Measurements from ENCODE around the gene GBP4. TPM values are rescaled to one million over a fixed set of nuclear protein-coding genes. Genes with fewer than 3 reads are reported as not detected.
A peak's percentile ranks its signal among the peaks of the same experiment; 100 is the strongest.
"Not testable (repeated sequence)": the region's sequence is repeated elsewhere in the genome, so short reads cannot be mapped to it uniquely, and the experiment has no call there.

The GBP4 gene, protein sequence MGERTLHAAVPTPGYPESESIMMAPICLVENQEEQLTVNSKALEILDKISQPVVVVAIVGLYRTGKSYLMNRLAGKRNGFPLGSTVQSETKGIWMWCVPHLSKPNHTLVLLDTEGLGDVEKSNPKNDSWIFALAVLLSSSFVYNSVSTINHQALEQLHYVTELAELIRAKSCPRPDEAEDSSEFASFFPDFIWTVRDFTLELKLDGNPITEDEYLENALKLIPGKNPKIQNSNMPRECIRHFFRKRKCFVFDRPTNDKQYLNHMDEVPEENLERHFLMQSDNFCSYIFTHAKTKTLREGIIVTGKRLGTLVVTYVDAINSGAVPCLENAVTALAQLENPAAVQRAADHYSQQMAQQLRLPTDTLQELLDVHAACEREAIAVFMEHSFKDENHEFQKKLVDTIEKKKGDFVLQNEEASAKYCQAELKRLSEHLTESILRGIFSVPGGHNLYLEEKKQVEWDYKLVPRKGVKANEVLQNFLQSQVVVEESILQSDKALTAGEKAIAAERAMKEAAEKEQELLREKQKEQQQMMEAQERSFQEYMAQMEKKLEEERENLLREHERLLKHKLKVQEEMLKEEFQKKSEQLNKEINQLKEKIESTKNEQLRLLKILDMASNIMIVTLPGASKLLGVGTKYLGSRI
- total RNA-seq: 1 to 10 TPM; 3.9 to 5.4 TPM
- long read RNA-seq, partial matches to known transcripts: 1 of 3 reads
- long read RNA-seq, other reads (novel, unspliced or antisense): 2 of 3 reads

DNA sequence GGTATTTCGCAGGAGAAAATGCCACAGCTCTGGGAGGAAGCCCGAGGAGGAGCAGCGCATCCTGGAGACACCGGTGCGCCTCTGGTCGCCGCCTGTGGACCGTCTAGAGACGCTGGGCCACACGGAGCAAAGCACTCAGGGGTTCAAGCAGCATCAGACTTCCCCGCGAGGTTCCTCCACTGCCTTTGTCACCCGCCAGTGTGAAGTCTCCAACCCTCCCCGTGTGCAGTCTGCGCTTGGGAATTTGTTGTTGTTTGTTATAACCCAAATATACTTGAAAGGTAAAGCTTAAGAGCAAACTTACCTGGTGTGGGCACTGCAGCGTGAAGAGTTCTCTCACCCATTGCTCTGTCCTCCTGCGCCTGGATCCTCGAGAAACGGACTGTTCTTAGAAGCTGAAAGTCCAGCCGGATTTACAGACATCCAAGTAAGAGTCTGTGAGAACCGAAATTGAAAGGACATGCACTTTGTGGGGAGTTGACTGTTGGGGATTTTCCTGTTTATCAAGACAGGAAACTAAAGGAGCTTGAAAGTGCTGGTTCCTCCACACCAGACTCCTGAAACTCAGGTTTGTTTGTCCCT is at the start of gene GBP4:
GBP4 (minus strand) TSS at position 452 of the 582 bp plus-strand sequence; CDS start at position 344, 108 bp downstream.
- DNase-seq: peak in 1 of 2 donors; percentile 52
- ATAC-seq: peak; percentile 60
- intact Hi-C loops (cut with DNase I, micrococcal nuclease): no loop called here

DNA sequence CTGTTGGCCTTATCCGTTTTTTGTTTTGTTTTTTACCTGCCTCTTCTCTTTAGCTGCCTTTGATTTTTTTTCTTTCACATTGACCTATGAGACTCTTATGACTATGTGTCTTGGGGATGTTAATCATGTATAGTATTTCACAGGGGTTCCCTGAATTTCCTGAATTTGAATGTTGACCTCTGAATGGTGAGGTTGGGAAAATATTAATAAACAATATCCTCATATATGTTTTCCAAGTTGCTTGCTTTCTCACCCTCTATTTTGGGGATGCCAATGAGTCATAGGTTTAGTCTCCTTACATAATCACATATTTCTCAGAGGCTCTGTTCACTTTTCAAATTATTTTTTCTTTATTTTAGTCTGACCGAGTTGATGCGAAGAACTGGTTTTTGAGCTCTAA is 44.3 kb upstream of the GBP4 start:
- no peak for ATAC-seq
- no peak for DNase-seq
- intact Hi-C loops (cut with DNase I, micrococcal nuclease): no loop called here

DNA sequence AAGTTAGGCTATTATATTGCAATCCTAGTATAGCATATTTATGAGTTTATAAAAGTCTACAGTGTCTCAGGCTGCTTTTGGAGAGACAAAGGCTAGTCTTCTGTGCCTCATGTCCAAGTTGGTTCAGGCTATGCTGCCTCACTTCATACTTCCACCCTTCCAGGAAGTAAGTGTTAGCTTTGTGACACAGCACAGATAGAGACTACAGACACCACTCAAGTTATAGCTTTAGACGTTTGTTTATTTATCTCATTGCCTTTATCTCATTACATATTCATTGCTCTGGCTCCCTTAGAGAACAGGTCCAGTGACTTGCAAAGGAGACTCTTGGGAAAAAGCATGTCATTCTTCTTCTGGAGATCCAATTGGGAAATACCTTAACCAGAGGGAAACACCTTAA is 22.6 kb upstream of the GBP4 start:
- DNase-seq (no peak), ATAC-seq (peak; percentile 43)
- intact Hi-C loops (cut with DNase I, micrococcal nuclease): no loop called here

DNA sequence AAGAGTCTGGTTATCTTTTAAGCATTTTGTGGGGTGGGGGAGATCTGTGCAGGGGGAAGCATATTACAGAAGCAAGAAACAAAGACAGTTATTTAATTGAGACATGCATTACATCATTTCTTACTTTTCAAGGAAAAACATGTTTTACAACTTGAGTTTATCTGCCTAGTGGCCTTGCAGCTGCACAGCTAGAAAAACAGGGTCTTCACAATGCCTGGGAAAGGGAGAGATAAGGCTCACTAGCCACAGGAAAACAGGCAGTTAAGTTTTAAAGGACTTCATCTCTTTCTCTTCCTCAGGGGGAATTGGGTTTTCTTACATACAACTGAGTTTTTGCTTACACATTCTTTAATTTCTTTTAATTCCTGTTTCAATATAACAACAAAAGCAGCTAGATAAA is 21.1 kb upstream of the GBP4 start:
- DNase-seq; ATAC-seq; intact Hi-C loops (cut with DNase I, micrococcal nuclease): not testable (repeated sequence)

DNA sequence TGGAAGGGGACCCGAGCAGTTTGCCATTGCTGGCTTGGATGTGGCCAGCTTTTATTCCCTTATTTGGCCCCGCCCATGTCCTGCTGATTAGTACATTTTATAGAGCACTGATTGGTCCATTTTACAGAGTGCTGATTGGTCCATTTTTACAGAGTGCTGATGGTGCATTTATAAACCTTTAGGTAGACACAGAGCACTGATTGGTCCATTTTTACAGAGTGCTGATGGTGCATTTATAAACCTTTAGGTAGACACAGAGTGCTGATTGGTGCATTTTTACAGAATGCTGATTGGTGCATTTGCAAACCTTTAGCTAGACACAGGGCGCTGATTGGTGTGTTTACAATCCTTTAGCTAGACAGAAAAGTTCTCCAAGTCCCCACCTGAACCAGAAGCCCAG is 20.2 kb upstream of the GBP4 start:
- not testable (repeated sequence) for ATAC-seq, DNase-seq

DNA sequence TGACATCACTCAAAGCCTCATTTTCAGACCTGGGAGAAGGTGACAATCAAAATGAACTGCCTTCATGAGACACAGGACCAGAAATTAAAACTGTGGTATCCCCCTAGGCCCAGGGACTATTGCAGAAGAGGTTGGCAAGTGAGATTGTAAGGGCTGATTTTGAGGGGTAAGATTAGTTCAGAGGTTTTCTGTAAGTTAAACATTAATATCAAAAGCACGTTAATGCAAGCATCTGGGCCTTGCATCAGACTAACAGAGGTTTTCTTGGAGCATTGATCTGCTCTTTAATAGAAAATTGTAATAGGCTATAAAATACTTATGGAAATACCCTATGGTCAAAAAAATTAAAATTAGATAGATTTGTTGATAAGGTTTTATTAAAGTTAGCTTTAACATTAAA is 14.6 kb upstream of the GBP4 start:
- intact Hi-C loops (cut with DNase I, micrococcal nuclease): no loop called here
- DNase-seq (no peak), ATAC-seq (no peak)

More for the DNA sequence above, 20.2 kb upstream of the GBP4 start:
- intact Hi-C loops (cut with DNase I, micrococcal nuclease): not testable (repeated sequence)

DNA sequence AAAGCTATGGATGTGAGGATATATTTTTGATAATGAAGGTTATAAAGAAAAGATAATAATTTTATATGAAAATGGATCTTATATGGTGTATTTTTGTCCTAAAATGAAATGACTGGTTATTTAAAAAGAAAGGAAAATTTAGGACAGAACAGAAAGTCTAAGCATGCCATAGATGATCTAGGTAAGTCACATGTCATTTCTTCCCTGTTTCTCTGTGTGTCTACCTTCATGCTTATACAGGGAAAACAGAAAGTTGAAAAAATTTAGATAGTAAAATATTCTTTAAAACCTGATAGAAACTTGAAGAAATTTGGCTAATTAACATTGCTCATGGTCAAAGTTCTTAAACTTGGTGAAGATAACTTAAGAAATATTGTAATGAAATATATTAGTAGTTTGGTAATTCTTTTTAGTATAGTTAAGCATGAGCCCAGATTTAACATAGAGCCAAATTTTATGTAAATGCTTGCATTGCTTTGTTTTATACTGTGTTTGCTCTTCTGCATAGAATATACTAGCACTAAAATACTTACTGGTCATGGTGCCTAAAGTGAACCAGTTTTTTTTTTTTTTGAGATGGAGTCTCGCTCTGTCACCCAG is 12.4 kb upstream of the GBP4 start:
- intact Hi-C loops (cut with DNase I, micrococcal nuclease): no loop called here
- ATAC-seq: no peak
- no peak for DNase-seq

DNA sequence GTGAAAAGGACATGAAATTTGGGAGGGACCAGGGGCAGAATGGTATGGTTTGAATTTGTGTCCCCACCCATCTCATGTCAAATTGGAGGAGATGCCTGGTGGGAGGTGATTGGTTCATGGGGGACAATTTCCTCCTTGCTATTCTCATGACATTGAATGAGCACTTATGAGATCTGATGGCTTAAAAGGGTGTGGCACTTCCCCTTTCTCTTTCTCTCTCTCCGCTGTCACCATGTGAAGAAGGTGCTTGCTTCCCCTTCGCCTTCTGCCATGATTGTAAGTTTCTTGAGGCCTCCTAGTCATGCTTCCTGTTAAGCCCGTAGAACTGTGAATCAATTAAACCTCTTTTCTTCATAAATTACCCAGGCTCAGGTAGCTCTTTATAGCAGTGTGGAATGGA is 7.6 kb upstream of the GBP4 start:
- intact Hi-C loops (cut with DNase I, micrococcal nuclease): no loop called here
- ATAC-seq: no peak

DNA sequence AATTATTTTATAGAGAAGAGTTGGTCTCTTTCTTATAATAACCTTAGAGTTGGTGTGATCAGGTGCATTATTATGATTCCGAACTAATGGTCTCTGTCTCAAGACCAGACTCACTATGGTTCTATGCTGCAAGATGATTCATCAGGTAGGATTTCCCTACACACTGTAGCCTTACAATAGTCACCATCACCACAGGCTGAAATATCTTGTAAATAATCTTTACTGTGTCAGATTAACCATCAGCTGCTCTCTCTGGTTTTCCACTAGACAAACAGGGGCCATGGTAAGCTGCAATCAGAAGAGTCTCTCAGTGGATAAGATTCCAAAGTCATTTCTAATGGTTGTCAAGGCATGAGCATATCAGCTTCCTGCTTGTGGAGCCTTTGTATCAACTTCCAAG is 4.4 kb upstream of the GBP4 start:
- ATAC-seq: no peak
- intact Hi-C loops (cut with DNase I, micrococcal nuclease): no loop called here
- DNase-seq: no peak

More for the DNA sequence above, 7.6 kb upstream of the GBP4 start:
- DNase-seq: no peak

DNA sequence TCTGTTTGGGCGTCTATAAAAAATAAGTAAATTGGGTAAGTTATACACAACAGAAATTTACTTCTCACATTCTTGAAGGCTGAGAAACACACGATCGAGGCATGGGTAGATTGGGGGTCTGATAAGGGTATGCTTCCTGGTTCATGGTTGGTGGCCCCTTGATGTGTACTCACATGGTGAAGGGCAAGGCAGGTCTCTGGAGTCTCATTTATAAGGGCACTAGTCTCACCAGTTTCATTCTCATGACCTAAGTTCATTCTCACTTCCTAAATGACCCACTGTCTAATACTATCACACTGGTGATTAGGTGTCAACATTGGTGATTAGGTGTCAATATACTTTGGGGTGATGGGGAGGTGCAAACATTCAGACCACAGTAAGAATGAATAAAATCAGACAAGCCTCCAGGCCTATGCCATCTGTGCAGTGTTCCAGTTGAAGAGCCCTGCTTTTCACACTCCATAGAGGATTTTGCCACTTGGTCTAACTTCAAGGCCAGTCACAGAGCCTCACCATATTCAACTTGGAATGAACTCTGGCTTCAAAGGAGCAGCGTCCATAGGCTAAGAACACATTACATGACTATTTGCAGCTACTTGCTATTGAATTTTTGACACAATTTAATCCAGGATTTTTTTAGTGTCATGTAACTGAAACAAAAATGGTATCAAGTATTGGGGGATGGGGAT is 2.5 kb upstream of the GBP4 start:
- intact Hi-C loops (cut with DNase I, micrococcal nuclease): no loop called here
- DNase-seq: no peak
- no peak for ATAC-seq

DNA sequence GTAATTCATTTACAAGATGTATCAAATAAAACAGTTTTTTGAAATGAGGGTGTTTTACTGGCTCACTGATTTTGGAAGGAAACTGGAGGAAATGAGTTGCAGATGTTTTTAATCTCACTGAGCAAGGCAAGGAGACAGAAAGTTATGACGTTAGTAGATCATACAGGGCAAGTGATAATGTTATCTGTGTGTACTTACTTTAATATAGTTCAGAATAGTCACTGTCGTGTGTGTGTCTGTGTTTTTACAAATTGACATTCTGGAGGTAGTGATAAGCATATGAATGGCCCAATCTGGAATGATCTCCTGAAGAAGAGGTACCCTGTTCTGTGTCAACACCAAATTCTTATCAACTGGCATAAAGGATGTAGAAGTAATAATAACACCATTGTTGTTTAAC is 1.9 kb upstream of the GBP4 start:
- intact Hi-C loops (cut with DNase I, micrococcal nuclease): no loop called here
- DNase-seq: no peak

DNA sequence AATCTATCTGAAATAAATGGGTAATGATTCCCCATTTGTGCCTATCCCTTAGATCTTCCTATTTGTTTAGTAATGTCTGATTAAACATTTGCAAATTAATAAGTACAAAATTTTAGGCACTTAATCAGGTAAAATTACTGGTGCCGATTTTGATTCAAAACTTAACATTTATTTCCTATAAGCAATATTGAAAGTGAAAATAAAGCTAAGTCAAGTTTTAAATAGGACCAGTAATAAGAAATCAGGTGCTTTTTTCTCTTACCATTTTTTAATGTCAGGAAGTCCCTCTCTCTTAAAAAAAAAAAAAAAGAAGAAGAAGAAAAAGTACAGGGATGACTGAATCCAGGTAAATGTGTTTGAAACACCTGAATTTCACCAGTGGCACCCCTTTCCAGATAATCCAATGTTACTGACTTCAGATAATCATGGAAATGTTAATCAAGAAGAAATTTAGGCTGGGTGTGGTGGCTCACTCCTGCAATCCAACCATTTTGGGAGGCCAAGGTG is 836 bp upstream of the GBP4 start:
- no peak for ATAC-seq
- intact Hi-C loops (cut with DNase I, micrococcal nuclease): no loop called here

More for the DNA sequence above, 1.9 kb upstream of the GBP4 start:
- no peak for ATAC-seq

DNA sequence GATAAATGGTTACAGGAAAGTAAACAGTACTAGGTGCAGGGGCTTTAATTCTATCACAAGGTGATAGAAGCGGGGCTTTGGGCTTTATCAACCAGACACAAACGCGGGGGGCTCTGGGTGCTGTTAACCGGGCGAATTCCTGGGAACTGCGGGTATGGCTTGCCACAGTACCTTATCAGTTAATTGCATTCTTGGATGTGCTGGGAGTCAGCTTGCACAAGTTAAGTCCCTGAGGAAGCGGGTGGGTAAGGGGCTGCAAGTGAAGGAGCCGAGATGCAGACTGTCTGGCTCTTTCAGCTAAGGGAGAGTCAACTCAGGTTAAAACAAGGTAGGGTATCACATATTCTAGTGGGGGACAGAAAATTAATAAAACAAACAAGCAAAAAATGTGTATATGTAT is 661 bp downstream of the GBP4 start:
- intact Hi-C loops (cut with DNase I, micrococcal nuclease): no loop called here
- ATAC-seq (no peak), DNase-seq (no peak)

More for the DNA sequence above, 836 bp upstream of the GBP4 start:
- no peak for DNase-seq

DNA sequence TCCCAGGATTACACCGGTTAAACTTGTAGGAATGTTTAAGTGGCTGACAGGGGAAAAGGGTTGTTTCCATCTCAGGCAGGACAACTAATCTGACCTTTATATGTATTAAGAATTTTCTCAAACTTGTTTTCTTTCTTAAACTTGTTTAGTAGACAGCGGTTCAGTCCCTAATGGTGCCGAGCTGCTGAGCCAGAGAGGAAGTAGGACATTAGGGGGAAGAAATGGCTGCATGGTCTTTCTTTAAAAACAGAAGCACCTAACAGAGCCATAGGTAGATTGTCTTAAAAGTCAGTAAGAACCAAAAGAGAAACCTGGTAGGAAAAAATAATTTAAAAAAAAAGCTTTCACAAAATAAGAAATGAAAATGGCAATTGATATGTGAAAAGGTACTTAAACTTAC is 3.3 kb downstream of the GBP4 start:
- ATAC-seq (no peak), DNase-seq (no peak)
- intact Hi-C loops (cut with DNase I, micrococcal nuclease): no loop called here

DNA sequence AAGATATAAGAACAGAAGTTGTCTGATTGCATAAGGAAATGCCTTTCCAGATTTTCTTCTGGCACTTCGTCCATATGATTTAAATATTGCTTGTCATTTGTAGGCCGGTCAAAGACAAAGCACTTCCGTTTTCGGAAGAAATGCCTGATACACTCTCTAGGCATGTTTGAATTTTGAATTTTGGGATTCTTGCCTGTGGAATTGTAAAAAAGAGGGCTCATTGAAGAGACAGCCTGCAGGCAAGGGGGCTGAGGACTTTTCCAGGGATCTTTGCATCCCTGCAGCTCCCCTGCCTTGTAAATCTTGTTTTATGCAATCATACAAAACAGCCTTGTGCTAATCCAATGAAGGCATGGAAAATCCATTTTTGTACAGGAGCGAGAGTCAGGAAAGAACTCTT is 7.4 kb downstream of the GBP4 start:
- ATAC-seq: no peak
- DNase-seq: no peak
- intact Hi-C loops (cut with DNase I, micrococcal nuclease): no loop called here

DNA sequence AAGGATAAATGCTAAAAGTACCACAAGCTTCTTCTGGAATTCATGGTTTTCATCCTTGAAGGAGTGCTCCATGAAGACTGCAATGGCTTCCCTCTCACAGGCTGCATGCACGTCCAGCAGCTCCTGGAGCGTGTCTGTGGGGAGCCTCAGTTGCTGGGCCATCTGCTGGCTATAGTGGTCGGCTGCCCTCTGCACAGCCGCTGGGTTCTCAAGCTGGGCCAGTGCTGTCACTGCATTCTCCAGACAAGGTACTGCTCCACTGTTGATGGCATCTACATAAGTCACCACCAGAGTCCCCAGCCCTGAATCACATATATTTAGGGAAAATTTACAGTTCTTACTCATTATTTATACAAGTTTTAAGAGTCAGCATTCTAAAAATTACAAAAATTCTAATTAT is 8.7 kb downstream of the GBP4 start:
- DNase-seq: no peak
- intact Hi-C loops (cut with DNase I, micrococcal nuclease): no loop called here
- no peak for ATAC-seq

DNA sequence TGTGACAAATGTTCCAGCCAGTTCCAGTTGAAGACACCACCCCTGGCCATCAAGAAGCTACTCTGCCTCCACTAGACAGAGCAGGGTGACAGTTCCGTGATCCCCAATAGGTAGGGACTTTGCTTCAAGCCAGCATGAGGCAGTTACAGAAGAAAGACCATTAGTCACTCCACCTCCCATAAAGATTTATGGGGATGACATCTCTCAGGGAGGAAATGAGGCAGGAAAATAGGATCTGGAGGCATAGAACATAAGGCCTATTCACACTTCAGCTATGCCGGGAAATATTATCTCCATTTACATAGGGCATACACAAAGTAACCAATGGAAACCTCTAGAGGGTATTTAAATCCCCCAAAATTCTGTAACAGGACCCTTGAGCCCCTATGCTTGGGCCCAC is 19.4 kb downstream of the GBP4 start:
- DNase-seq (no peak), ATAC-seq (no peak)
- intact Hi-C loops (cut with DNase I, micrococcal nuclease): no loop called here

DNA sequence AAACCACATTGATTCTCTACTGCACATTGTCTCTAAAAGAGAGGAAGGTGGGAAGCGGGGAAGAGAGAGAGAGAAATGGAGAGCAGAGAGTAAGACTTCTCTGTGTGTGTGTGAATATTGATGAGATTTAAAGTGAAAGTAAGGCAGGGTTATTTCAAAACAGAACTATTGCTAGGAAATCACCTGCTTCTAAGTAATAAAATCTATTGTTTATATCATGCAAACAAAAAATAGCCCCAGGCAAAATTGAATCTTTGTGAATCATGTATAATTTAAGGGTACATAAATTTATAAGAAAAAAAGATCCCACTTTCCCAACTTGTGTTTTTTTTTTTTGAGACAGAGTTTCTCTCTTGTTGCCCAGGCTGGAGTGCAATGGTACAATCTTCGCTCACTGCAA is 21.8 kb downstream of the GBP4 start:
- ATAC-seq (no peak), DNase-seq (no peak)
- intact Hi-C loops (cut with DNase I, micrococcal nuclease): no loop called here
